ENCODE measurements around the gene FOCAD.

DNA sequence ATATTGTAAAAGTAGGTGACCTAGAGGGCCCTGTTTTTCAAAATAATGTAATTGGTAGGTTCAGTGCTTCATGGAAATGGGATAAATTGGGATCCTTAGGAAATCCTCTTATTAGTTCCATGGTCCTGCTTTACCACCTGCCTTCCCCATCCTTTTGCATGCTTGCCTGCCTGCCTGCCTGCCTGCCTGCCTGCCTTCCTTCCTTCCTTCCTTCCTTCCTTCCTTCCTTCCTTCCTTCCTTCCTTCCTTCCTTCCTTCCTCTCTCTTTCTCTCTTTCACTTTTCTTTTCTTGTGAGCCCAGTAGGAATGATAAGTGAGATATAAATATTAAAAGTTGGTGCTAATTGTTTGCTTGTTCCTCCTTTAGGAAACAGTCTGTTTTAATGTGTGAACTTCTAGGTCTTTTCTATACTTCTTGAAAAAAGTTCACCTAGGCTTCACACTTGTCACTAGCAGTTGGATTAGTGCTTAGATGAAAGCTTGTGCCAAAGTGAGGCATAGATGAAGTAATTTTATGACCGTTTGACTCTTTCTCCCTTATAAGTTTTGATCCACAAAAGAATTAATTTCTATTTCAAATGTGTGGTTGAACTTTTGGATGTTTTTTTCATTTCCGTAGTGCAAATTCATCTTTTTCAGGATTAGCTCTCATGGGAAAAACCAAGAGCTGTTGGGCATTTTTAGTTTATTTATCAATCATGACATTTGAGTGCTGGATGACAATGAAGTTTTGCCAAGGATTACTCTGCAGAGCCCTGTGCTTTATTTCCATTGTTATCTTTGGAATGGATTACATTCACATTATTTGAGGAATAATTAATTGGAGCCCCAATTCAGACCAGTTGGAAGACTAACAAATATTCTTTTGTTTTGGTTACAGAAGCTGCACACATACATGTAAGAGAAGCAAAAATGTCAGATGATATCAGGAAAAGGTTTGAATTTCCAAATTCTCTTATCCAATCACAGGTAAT is 30.7 kb downstream of the FOCAD start:
- TF ChIP-seq, protein P1, sequence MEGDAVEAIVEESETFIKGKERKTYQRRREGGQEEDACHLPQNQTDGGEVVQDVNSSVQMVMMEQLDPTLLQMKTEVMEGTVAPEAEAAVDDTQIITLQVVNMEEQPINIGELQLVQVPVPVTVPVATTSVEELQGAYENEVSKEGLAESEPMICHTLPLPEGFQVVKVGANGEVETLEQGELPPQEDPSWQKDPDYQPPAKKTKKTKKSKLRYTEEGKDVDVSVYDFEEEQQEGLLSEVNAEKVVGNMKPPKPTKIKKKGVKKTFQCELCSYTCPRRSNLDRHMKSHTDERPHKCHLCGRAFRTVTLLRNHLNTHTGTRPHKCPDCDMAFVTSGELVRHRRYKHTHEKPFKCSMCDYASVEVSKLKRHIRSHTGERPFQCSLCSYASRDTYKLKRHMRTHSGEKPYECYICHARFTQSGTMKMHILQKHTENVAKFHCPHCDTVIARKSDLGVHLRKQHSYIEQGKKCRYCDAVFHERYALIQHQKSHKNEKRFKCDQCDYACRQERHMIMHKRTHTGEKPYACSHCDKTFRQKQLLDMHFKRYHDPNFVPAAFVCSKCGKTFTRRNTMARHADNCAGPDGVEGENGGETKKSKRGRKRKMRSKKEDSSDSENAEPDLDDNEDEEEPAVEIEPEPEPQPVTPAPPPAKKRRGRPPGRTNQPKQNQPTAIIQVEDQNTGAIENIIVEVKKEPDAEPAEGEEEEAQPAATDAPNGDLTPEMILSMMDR (conservative IDR thresholded peaks at IDR 0.05; ENCODE audit: low read length), result no peak
- TF ChIP-seq EZH2phosphoT487 (IDR thresholded peaks at IDR 0.05; ENCODE audit: borderline replicate concordance, low read depth, low read length), result no peak
